H1 (cell line): ENCODE results near the gene TLL2. TPM values are rescaled to one million over a fixed set of nuclear protein-coding genes. Genes with fewer than 3 reads are reported as not detected.

ENCODE experiments used
- CTCF ChIA-PET: fragments of 300-600 bp; sonication (Branson Sonifier 250); formaldehyde crosslinking; loops from one replicate; lab custom pipeline; 2021; ENCODE audit not compliant: partially characterized antibody; lab: Charles Lee
- POLR2A ChIA-PET: fragments of 300-600 bp; sonication (Branson Sonifier 250); formaldehyde crosslinking; loops from one replicate; lab custom pipeline; 2021; ENCODE audit warnings: inconsistent platforms; ENCODE audit not compliant: partially characterized antibody; lab: Charles Lee
- DNase-seq, 2 experiments: peaks; one replicate each; pipeline versions ENCODE4 v3.0.0 to v3.0.0-alpha.2; 2010 to 2022; ENCODE audit warnings: low spot score in 2 of 2, low read depth in 1 of 2, mixed read lengths in 1 of 2
- FAIRE-seq: peaks from 2 replicates; lab custom pipeline; 2011; peaks lifted over from hg19 to GRCh38; lab: Jason Lieb, UNC
- H2AFZ ChIP-seq: 2 replicates; pipeline ENCODE4 v1.8.1; 2012; ENCODE audit warnings: low read length, inconsistent platforms
- H2AK5ac ChIP-seq: 2 replicates; pipeline ENCODE4 v1.6.1; 2013; ENCODE audit warnings: low read depth, low read length
- H2BK120ac ChIP-seq: replicated peaks from 2 replicates; pipeline ENCODE3; 2013; ENCODE audit warnings: low read depth, low read length, inconsistent platforms
- H2BK12ac ChIP-seq: 2 replicates; pipeline ENCODE4 v1.6.1; 2013; ENCODE audit warnings: low read depth, low read length
- H2BK15ac ChIP-seq: 2 replicates; pipeline ENCODE4 v1.6.1; 2013; ENCODE audit warnings: low read length
- H2BK20ac ChIP-seq: 2 replicates; pipeline ENCODE4 v1.6.1; 2013; ENCODE audit warnings: low read length
- H2BK5ac ChIP-seq: 2 replicates; pipeline ENCODE4 v1.6.1; 2013; ENCODE audit warnings: low read depth, low read length
- H3K14ac ChIP-seq: 2 replicates; pipeline ENCODE4 v1.6.1; 2013; ENCODE audit warnings: inconsistent platforms; ENCODE audit not compliant: insufficient read length
- H3K18ac ChIP-seq: 2 replicates; pipeline ENCODE4 v1.6.1; 2013; ENCODE audit warnings: low read length; ENCODE audit errors: extremely low read depth
- H3K23ac ChIP-seq: 2 replicates; pipeline ENCODE4 v1.6.1; 2013; ENCODE audit warnings: inconsistent platforms; ENCODE audit not compliant: insufficient read length
- H3K23me2 ChIP-seq: 2 replicates; pipeline ENCODE4 v1.6.1; 2013; ENCODE audit warnings: low read depth, low read length
- H3K27ac ChIP-seq: 2 replicates; pipeline ENCODE4 v1.6.1; 2011; ENCODE audit warnings: low read depth, low read length, inconsistent platforms
- H3K27me3 ChIP-seq, 4 experiments: replicated peaks in 1 of 4; 1 replicate in 1 of 4; 2 replicates in 3 of 4; pipeline versions ENCODE4 v1.6.1 to v1.8.1; 2011 to 2013; ENCODE audit warnings: low read length in 3 of 4, mild to moderate bottlenecking in 3 of 4, inconsistent platforms in 2 of 4, mixed read lengths in 2 of 4, moderate library complexity in 1 of 4; ENCODE audit not compliant: control insufficient read depth in 3 of 4, insufficient read depth in 3 of 4; ENCODE audit errors: extremely low read depth in 1 of 4
- H3K36me3 ChIP-seq, 4 experiments: 2 replicates each; pipeline versions ENCODE4 v1.6.1 to v1.8.1; 2011 to 2013; ENCODE audit warnings: mild to moderate bottlenecking in 4 of 4, low read length in 3 of 4, moderate library complexity in 2 of 4, control low read depth in 1 of 4, inconsistent platforms in 1 of 4; ENCODE audit not compliant: insufficient read depth in 4 of 4, control insufficient read depth in 2 of 4
- H3K4ac ChIP-seq: replicated peaks from 2 replicates; pipeline ENCODE3; 2013; ENCODE audit warnings: low read length, low read depth, mixed read lengths, inconsistent platforms; ENCODE audit not compliant: insufficient read length
- H3K4me1 ChIP-seq, 4 experiments: replicated peaks in 1 of 4; 1 replicate in 1 of 4; 2 replicates in 3 of 4; pipeline versions ENCODE4 v1.6.1 to v1.8.1; 2011 to 2013; ENCODE audit warnings: low read length in 3 of 4, inconsistent platforms in 2 of 4, mixed read lengths in 1 of 4; ENCODE audit not compliant: insufficient read depth in 4 of 4, control insufficient read depth in 3 of 4
- H3K4me2 ChIP-seq, 2 experiments: 2 replicates each; pipeline versions ENCODE4 v1.6.1 to v1.8.1; 2011 to 2013; ENCODE audit warnings: low read depth in 2 of 2, low read length in 2 of 2, control low read depth in 1 of 2, inconsistent platforms in 1 of 2, mild to moderate bottlenecking in 1 of 2; ENCODE audit not compliant: insufficient read depth in 1 of 2
- H3K4me3 ChIP-seq, 4 experiments: fragments of 200-600, 300-600 bp in 1 of 4; sonication (generic), shearing (Covaris generic), sonication (Bioruptor Twin) in 1 of 4; 2 replicates each; pipeline versions ENCODE4 v1.5.1 to v1.8.1; 2011 to 2016; ENCODE audit warnings: low read length in 4 of 4, low read depth in 3 of 4, control low read depth in 2 of 4, inconsistent platforms in 2 of 4, mild to moderate bottlenecking in 2 of 4, mixed read lengths in 1 of 4, moderate library complexity in 1 of 4; ENCODE audit not compliant: insufficient read depth in 2 of 4; ENCODE audit errors: extremely low read depth in 1 of 4
- H3K56ac ChIP-seq: replicated peaks from 2 replicates; pipeline ENCODE3; 2013; ENCODE audit warnings: low read depth, mild to moderate bottlenecking, mixed read lengths, low read length, inconsistent platforms; ENCODE audit not compliant: insufficient read length
- H3K79me1 ChIP-seq: 2 replicates; pipeline ENCODE4 v1.6.1; 2013; ENCODE audit warnings: low read depth, low read length, control low read depth
- H3K79me2 ChIP-seq, 2 experiments: 2 replicates each; pipeline versions ENCODE4 v1.6.1 to v1.8.1; 2012 to 2013; ENCODE audit warnings: low read length in 2 of 2, mild to moderate bottlenecking in 2 of 2, inconsistent platforms in 1 of 2; ENCODE audit not compliant: insufficient read depth in 2 of 2, control insufficient read depth in 1 of 2
- H3K9ac ChIP-seq, 4 experiments: replicated peaks in 1 of 4; 1 replicate in 1 of 4; 2 replicates in 3 of 4; pipeline versions ENCODE4 v1.6.1 to v1.8.1; 2011 to 2013; ENCODE audit warnings: low read depth in 3 of 4, low read length in 3 of 4, control low read depth in 2 of 4, mild to moderate bottlenecking in 2 of 4, moderate library complexity in 2 of 4, inconsistent platforms in 1 of 4; ENCODE audit errors: extremely low read depth in 1 of 4
- H3K9me3 ChIP-seq, 2 experiments: 2 replicates each; pipeline versions ENCODE4 v1.6.1 to v1.8.1; 2012 to 2013; ENCODE audit warnings: mild to moderate bottlenecking in 2 of 2, moderate library complexity in 2 of 2, control low read depth in 1 of 2, inconsistent platforms in 1 of 2, low read depth in 1 of 2, low read length in 1 of 2, mixed read lengths in 1 of 2; ENCODE audit not compliant: insufficient read depth in 2 of 2
- H4K20me1 ChIP-seq, 2 experiments: replicated peaks in 1 of 2; 2 replicates each; pipeline versions ENCODE3 to v1.8.1; 2011 to 2013; ENCODE audit warnings: inconsistent platforms in 2 of 2, low read length in 2 of 2, mild to moderate bottlenecking in 1 of 2; ENCODE audit not compliant: insufficient read depth in 2 of 2, control insufficient read depth in 1 of 2
- H4K5ac ChIP-seq: 2 replicates; pipeline ENCODE4 v1.6.1; 2013; ENCODE audit warnings: low read length, low read depth, mixed read lengths, inconsistent platforms; ENCODE audit not compliant: insufficient read length
- H4K8ac ChIP-seq: 2 replicates; pipeline ENCODE4 v1.8.0; 2013; ENCODE audit warnings: mild to moderate bottlenecking, moderate library complexity, low read length, inconsistent platforms; ENCODE audit not compliant: insufficient read depth; ENCODE audit errors: extremely low read depth
- H4K91ac ChIP-seq: replicated peaks from 2 replicates; pipeline ENCODE3; 2013; ENCODE audit warnings: low read length, mixed read lengths, inconsistent platforms; ENCODE audit not compliant: insufficient read length
- ASH2L ChIP-seq: fragments of 200-600, 300-600 bp; sonication (generic); IDR thresholded peaks from one replicate; pipeline ENCODE4 v1.7.1; 2017; ENCODE audit warnings: low read length
- CEBPB ChIP-seq: IDR thresholded peaks from 2 replicates; pipeline ENCODE4 v1.6.1; 2012; ENCODE audit warnings: low read depth, low read length
- HDAC2 ChIP-seq, 2 experiments: fragments of 300-600 bp in 1 of 2; sonication (generic) in 1 of 2; IDR thresholded peaks; 2 replicates each; pipeline ENCODE4 v1.6.1; 2011 to 2012; ENCODE audit warnings: low read depth in 2 of 2, low read length in 2 of 2, mild to moderate bottlenecking in 2 of 2, moderate library complexity in 2 of 2, borderline replicate concordance in 1 of 2, inconsistent platforms in 1 of 2
- JUN ChIP-seq: IDR thresholded peaks from 2 replicates; pipeline ENCODE4 v1.6.1; 2011; ENCODE audit warnings: low read depth, mild to moderate bottlenecking, improper control_type of control experiment, low read length
- JUND ChIP-seq: IDR thresholded peaks from 2 replicates; pipeline ENCODE4 v1.6.1; 2011; ENCODE audit warnings: mild to moderate bottlenecking, improper control_type of control experiment, low read length
- KDM5A ChIP-seq: fragments of 200-600 bp; IDR thresholded peaks from 2 replicates; pipeline ENCODE4 v1.7.1; 2012; ENCODE audit warnings: mild to moderate bottlenecking, low read length, inconsistent platforms, mixed read lengths
- POLR2AphosphoS5 ChIP-seq: IDR thresholded peaks from 2 replicates; pipeline ENCODE4 v1.6.1; 2011; ENCODE audit warnings: low read depth, low read length
- RNF2 ChIP-seq: fragments of 200-900, 300-1000 bp; sonication (generic); IDR thresholded peaks from 2 replicates; pipeline ENCODE4 v1.7.1; 2016; ENCODE audit warnings: borderline replicate concordance, low read depth, mild to moderate bottlenecking, antibody characterized with exemption, low read length; ENCODE audit not compliant: poor library complexity, severe bottlenecking; ENCODE audit errors: missing control alignments
- SIRT6 ChIP-seq: IDR thresholded peaks from one replicate; pipeline ENCODE4 v1.7.1; 2012; ENCODE audit warnings: low read length, inconsistent platforms
- SIX5 ChIP-seq: IDR thresholded peaks from 2 replicates; pipeline ENCODE4 v1.6.1; 2011; ENCODE audit warnings: mild to moderate bottlenecking, low read depth, low read length
- TEAD4 ChIP-seq: IDR thresholded peaks from 2 replicates; pipeline ENCODE4 v1.6.1; 2012; ENCODE audit warnings: low read depth, low read length, inconsistent platforms, mixed read lengths
- WGBS, 2 experiments: shearing (Covaris generic) in 1 of 2; methylation state at CpG; one replicate each; pipeline versions ENCODE4 v1.1.6 to v1.1.7; 2013 to 2015; ENCODE audit warnings: low lambda C conversion rate in 2 of 2, mixed read lengths in 2 of 2, inconsistent platforms in 1 of 2, low coverage in 1 of 2, missing lambda C conversion rate in 1 of 2; ENCODE audit not compliant: insufficient replicate concordance in 2 of 2, insufficient coverage in 1 of 2, insufficient read length in 1 of 2; ENCODE audit errors: extremely low coverage in 1 of 2, missing lambda C conversion rate in 1 of 2; 5-methylcytosine and 5-hydroxymethylcytosine counted together
- polyA plus RNA-seq, 7 experiments: library from polyadenylated mRNA; depleted of rRNA in 3 of 7; stranded (reverse) in 5 of 7; unstranded in 2 of 7; fragments of >200 nt in 5 of 7; fragments of 200-250 nt in 2 of 7; gene quantifications; 1 replicate in 5 of 7; 2 replicates in 1 of 7; 4 replicates in 1 of 7; pipeline versions ENCODE4 v1.2.1 to v1.2.3, GENCODE V29; 2011 to 2013; ENCODE audit warnings: missing spikeins in 2 of 7, mixed read lengths in 2 of 7
- total RNA-seq: library from RNA; stranded (reverse); fragmentation: NEBNext Ultra II Directional; extraction: Animal tissue kit (Norgen Biotek cat#: 25700); gene quantifications from 2 replicates; pipeline ENCODE4 v1.2.1, GENCODE V29; 2021
- TF ChIP-seq, protein P1 (sequence below), 3 experiments: IDR thresholded peaks; 1 replicate in 2 of 3; 2 replicates in 1 of 3; pipeline versions ENCODE4 v1.5.1 to v1.6.1; 2011; ENCODE audit warnings: low read length in 3 of 3, mild to moderate bottlenecking in 3 of 3, inconsistent platforms in 2 of 3, low read depth in 1 of 3, moderate library complexity in 1 of 3; ENCODE audit not compliant: insufficient read depth in 1 of 3; ENCODE audit errors: control extremely low read depth in 1 of 3

The TLL2 gene
- total and polyA plus RNA-seq, 2 of the 8 experiments (the other 6 are each of a cell fraction or from before 2014, with no cell fraction given) = 2.4 to 3.2 TPM

DNA sequence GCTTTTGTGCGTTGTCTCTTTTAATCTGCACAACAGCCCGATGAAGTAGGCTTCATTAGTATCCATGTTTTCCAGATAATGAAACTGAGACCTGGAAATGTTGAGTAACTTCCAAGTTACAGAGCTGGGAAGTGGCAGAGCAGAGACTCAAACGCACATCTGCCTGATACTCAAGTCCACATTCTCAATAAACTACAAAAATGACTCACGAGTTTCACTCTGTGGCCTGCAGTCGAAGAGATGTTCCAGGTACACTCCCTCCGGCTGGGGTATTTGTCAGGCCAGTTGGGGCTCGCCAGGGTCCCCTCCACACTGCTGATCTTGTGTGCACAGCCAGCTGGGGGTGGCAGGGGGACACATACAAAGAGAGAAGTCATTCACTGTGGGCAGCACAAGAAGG, 137.2 kb downstream of the TLL2 start:
- H3K23me2 ChIP-seq = peaks cover 4% of the 10 kb centered on the region
- H3K79me1 ChIP-seq = no peaks in the 10 kb centered on the region
- no peak overlapping the region for H2BK12ac ChIP-seq
- ChIA-PET POLR2A (no interaction called here), CTCF (interaction anchor here (0.6 to 12.6 kb wide), 14 partner anchors 7 to 180 kb away, joined by 3 to 187 read pairs (median 12); partner anchors contain the start of gene TLL2)
- FAIRE-seq (no peak), DNase-seq (no peak)
- no peak overlapping the region for H3K27ac ChIP-seq
- H3K4ac ChIP-seq = no peak overlapping the region
- H4K8ac ChIP-seq = no peak overlapping the region
- no peak overlapping the region for H2AFZ ChIP-seq
- H3K4me2 ChIP-seq = no peak overlapping the region
- H4K5ac ChIP-seq = no peak overlapping the region
- no peak overlapping the region for H2AK5ac ChIP-seq
- 75% methylated on average over 7 of the region's 7 CpGs; no CpG with 5 or more reads in 1 of the 2 experiments for WGBS, 2 experiments
- H4K91ac ChIP-seq = no peak overlapping the region
- no peak overlapping the region for H3K14ac ChIP-seq
- peaks cover 0 to 3% (median 1%) of the 10 kb centered on the region in 4 experiments; a peak in 3 of 7 replicates for H3K27me3 ChIP-seq
- H3K56ac ChIP-seq = no peak overlapping the region
- H4K20me1 ChIP-seq = no peaks in the 10 kb centered on the region
- no peak overlapping the region for H3K23ac ChIP-seq
- H3K4me3 ChIP-seq = no peak overlapping the region
- no peak overlapping the region for H3K9ac ChIP-seq
- H2BK15ac ChIP-seq = no peak overlapping the region
- H3K4me1 ChIP-seq = peaks cover 0 to 13% (median 6%) of the 10 kb centered on the region in 4 experiments; a peak in 6 of 7 replicates
- no peaks in the 10 kb centered on the region for H3K9me3 ChIP-seq
- no peak overlapping the region for H2BK20ac ChIP-seq
- no peak overlapping the region for H3K18ac ChIP-seq
- H2BK5ac ChIP-seq = no peak overlapping the region
- H2BK120ac ChIP-seq = no peak overlapping the region
- no peaks in the 10 kb centered on the region for H3K36me3 ChIP-seq
- H3K79me2 ChIP-seq = no peaks in the 10 kb centered on the region
- TF ChIP-seq, protein P1, sequence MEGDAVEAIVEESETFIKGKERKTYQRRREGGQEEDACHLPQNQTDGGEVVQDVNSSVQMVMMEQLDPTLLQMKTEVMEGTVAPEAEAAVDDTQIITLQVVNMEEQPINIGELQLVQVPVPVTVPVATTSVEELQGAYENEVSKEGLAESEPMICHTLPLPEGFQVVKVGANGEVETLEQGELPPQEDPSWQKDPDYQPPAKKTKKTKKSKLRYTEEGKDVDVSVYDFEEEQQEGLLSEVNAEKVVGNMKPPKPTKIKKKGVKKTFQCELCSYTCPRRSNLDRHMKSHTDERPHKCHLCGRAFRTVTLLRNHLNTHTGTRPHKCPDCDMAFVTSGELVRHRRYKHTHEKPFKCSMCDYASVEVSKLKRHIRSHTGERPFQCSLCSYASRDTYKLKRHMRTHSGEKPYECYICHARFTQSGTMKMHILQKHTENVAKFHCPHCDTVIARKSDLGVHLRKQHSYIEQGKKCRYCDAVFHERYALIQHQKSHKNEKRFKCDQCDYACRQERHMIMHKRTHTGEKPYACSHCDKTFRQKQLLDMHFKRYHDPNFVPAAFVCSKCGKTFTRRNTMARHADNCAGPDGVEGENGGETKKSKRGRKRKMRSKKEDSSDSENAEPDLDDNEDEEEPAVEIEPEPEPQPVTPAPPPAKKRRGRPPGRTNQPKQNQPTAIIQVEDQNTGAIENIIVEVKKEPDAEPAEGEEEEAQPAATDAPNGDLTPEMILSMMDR (IDR thresholded peaks at IDR 0.05; ENCODE audit: control extremely low read depth in 1 of 3, insufficient read depth in 1 of 3, low read depth in 1 of 3, low read length in 3 of 3) = no peak
- no peak for TF ChIP-seq HDAC2 (IDR thresholded peaks at IDR 0.05; ENCODE audit: borderline replicate concordance in 1 of 2, low read depth in 2 of 2, low read length in 2 of 2)
- TF ChIP-seq KDM5A = no peak
- no peak for TF ChIP-seq TEAD4
- no peak for TF ChIP-seq ASH2L
- TF ChIP-seq CEBPB = no peak
- TF ChIP-seq POLR2AphosphoS5 = no peak
- no peak for TF ChIP-seq JUND
- no peak for TF ChIP-seq SIX5
- TF ChIP-seq JUN = no peak
- TF ChIP-seq RNF2 = no peak
- no peak for TF ChIP-seq SIRT6
